HepG2 (cell line): ENCODE results near the gene CKS1B. TPM values are rescaled to one million over a fixed set of nuclear protein-coding genes. Genes with fewer than 3 reads are reported as not detected.

Source experiments
- DMAP1 ChIP-seq: IDR thresholded peaks from 2 replicates; pipeline ENCODE4 v1.6.1; 2016
- DR1 ChIP-seq: sonication (generic); formaldehyde crosslinking; IDR thresholded peaks from 2 replicates; pipeline ENCODE4 v1.8.0; 2021; ENCODE audit warnings: mild to moderate bottlenecking, missing genetic modification reagents, inconsistent platforms
- HDAC1 ChIP-seq: sonication (generic); formaldehyde crosslinking; IDR thresholded peaks from 2 replicates; pipeline ENCODE4 v1.5.1; 2020; ENCODE audit warnings: mild to moderate bottlenecking, missing genetic modification reagents
- HDAC2 ChIP-seq: sonication (generic); formaldehyde crosslinking; IDR thresholded peaks from 2 replicates; pipeline ENCODE4 v1.4.0; 2020; ENCODE audit warnings: missing genetic modification reagents
- HNF4G ChIP-seq, 2 experiments: sonication (generic) in 1 of 2; formaldehyde crosslinking in 1 of 2; IDR thresholded peaks; 2 replicates each; pipeline versions ENCODE4 v1.4.0 to v1.6.1; 2011 to 2020; ENCODE audit warnings: borderline replicate concordance in 2 of 2, low read depth in 2 of 2, mild to moderate bottlenecking in 2 of 2, low read length in 1 of 2, missing genetic modification reagents in 1 of 2, moderate library complexity in 1 of 2
- KLF16 ChIP-seq, 2 experiments: sonication (generic) in 1 of 2; formaldehyde crosslinking in 1 of 2; IDR thresholded peaks; 2 replicates each; pipeline versions ENCODE4 v1.6.1 to v1.8.0; 2016 to 2023; ENCODE audit warnings: missing genetic modification reagents in 2 of 2, missing compliant biosample characterization in 1 of 2
- PHF8 ChIP-seq: sonication (generic); formaldehyde crosslinking; IDR thresholded peaks from 2 replicates; pipeline ENCODE4 v1.5.0; 2020; ENCODE audit warnings: missing genetic modification reagents
- POLR2AphosphoS5 ChIP-seq: IDR thresholded peaks from 2 replicates; pipeline ENCODE4 v1.6.1; 2012; ENCODE audit warnings: low read depth, low read length
- RXRB ChIP-seq: IDR thresholded peaks from 2 replicates; pipeline ENCODE4 v1.6.1; 2016; ENCODE audit warnings: borderline replicate concordance, missing genetic modification reagents, missing compliant biosample characterization
- SP1 ChIP-seq, 2 experiments: fragments of 450-650 bp in 1 of 2; sonication (generic) in 1 of 2; formaldehyde crosslinking in 1 of 2; IDR thresholded peaks; 2 replicates each; pipeline versions ENCODE4 v1.4.0 to v1.6.1; 2016 to 2020; ENCODE audit warnings: missing genetic modification reagents in 1 of 2
- SRF ChIP-seq: IDR thresholded peaks from 2 replicates; pipeline ENCODE4 v1.6.1; 2011; ENCODE audit warnings: mild to moderate bottlenecking, low read depth, low read length, moderate library complexity
- STAT6 ChIP-seq: sonication (generic); formaldehyde crosslinking; IDR thresholded peaks from 2 replicates; pipeline ENCODE4 v1.4.0; 2020; ENCODE audit warnings: missing genetic modification reagents, mild to moderate bottlenecking, borderline replicate concordance
- YEATS4 ChIP-seq: sonication (generic); formaldehyde crosslinking; IDR thresholded peaks from 2 replicates; pipeline ENCODE4 v1.4.0; 2020; ENCODE audit warnings: missing genetic modification reagents, borderline replicate concordance
- ZNF264 ChIP-seq: sonication (generic); formaldehyde crosslinking; IDR thresholded peaks from 2 replicates; pipeline ENCODE4 v1.4.0; 2020; ENCODE audit warnings: missing genetic modification reagents
- ZNF329 ChIP-seq: sonication (generic); formaldehyde crosslinking; IDR thresholded peaks from 2 replicates; pipeline ENCODE4 v1.9.0; 2021; ENCODE audit warnings: low read depth, mild to moderate bottlenecking, missing genetic modification reagents
- ZNF343 ChIP-seq: sonication (generic); formaldehyde crosslinking; IDR thresholded peaks from 2 replicates; pipeline ENCODE4 v1.4.0; 2020; ENCODE audit warnings: mild to moderate bottlenecking, missing genetic modification reagents
- ZNF510 ChIP-seq: sonication (generic); formaldehyde crosslinking; IDR thresholded peaks from 2 replicates; pipeline ENCODE4 v1.4.0; 2020; ENCODE audit warnings: low read depth, mild to moderate bottlenecking, missing genetic modification reagents
- ZNF709 ChIP-seq: sonication (generic); formaldehyde crosslinking; IDR thresholded peaks from 2 replicates; pipeline ENCODE4 v1.5.0; 2020; ENCODE audit warnings: mild to moderate bottlenecking, missing genetic modification reagents
- ZNF746 ChIP-seq: sonication (generic); formaldehyde crosslinking; IDR thresholded peaks from 2 replicates; pipeline ENCODE4 v1.8.0; 2022; ENCODE audit warnings: mild to moderate bottlenecking, missing genetic modification reagents
- ZNF749 ChIP-seq: sonication (generic); formaldehyde crosslinking; IDR thresholded peaks from 2 replicates; pipeline ENCODE4 v1.8.0; 2022; ENCODE audit warnings: mild to moderate bottlenecking, missing genetic modification reagents, moderate library complexity, borderline replicate concordance
- ZNF790 ChIP-seq: sonication (generic); formaldehyde crosslinking; IDR thresholded peaks from 2 replicates; pipeline ENCODE4 v1.8.0; 2022; ENCODE audit warnings: missing genetic modification reagents, mild to moderate bottlenecking, borderline replicate concordance
- ZNF816 ChIP-seq: sonication (generic); formaldehyde crosslinking; IDR thresholded peaks from 2 replicates; pipeline ENCODE4 v1.8.0; 2022; ENCODE audit warnings: missing genetic modification reagents, mild to moderate bottlenecking, borderline replicate concordance
- polyA plus RNA-seq, 8 experiments: library from polyadenylated mRNA; depleted of rRNA in 3 of 8; stranded (reverse) in 7 of 8; unstranded in 1 of 8; fragments of >200 nt; fragmentation: Illumina TruSeq in 4 of 8; extraction: Trizol in 4 of 8; gene quantifications; 2 replicates each; pipeline versions ENCODE4 v1.2.1 to v1.2.3, GENCODE V29; 2011 to 2016; ENCODE audit warnings: low read depth in 4 of 8, missing spikeins in 1 of 8, mixed read lengths in 1 of 8; ENCODE audit not compliant: insufficient read depth in 1 of 8
- total RNA-seq, 5 experiments: library from RNA; depleted of rRNA; stranded (reverse); fragments of >200 nt; fragmentation: Illumina TruSeq; extraction: Trizol; gene quantifications; 2 replicates each; pipeline ENCODE4 v1.2.3, GENCODE V29; 2016; ENCODE audit warnings: low read depth in 1 of 5
- TF ChIP-seq, protein P1 (sequence below): fragments of 450-650 bp; IDR thresholded peaks from 2 replicates; pipeline ENCODE4 v1.6.1; 2016

CKS1B gene
- total and polyA plus RNA-seq, 2 of the 13 experiments (the other 11 are each of a cell fraction or from before 2014, with no cell fraction given) = 217 to 222 TPM

GRCh38 chr1:154973344-154974101 is 958 bp upstream of the CKS1B start (continued):
- TF ChIP-seq STAT6 (CRISPR knock-in tag) (0 out of 2 replicates have a peak, but pooled peaks have one; percentile 30), HDAC2 (CRISPR knock-in tag) (peak; percentile 16; the same call in 1 of the 2 replicates), ZNF749 (CRISPR knock-in tag) (no peak), YEATS4 (peak; percentile 18; the same call in 1 of the 2 replicates), ZNF709 (CRISPR knock-in tag) (0 out of 2 replicates have a peak, but pooled peaks have one; percentile 40), HDAC1 (CRISPR knock-in tag) (peak; percentile 39), ZNF329 (CRISPR knock-in tag) (no peak), PHF8 (CRISPR knock-in tag) (no peak), ZNF790 (CRISPR knock-in tag) (peak; percentile 79; the same call in 1 of the 2 replicates), DMAP1 (CRISPR knock-in tag) (0 out of 2 replicates have a peak, but pooled peaks have one; percentile 34), ZNF343 (CRISPR knock-in tag) (no peak), POLR2AphosphoS5 (peak; percentile 98), HNF4G (IDR thresholded peaks at IDR 0.05; ENCODE audit: borderline replicate concordance, low read depth, low read length) (peak; percentile 42; the same call in 1 of the 2 replicates), HNF4G (CRISPR knock-in tag; IDR thresholded peaks at IDR 0.05; ENCODE audit: borderline replicate concordance, low read depth) (peak; percentile 27; the same call in 1 of the 2 replicates), ZNF816 (CRISPR knock-in tag) (peak; percentile 78), SP1 (IDR thresholded peaks at IDR 0.05) (no peak), SP1 (CRISPR knock-in tag; IDR thresholded peaks at IDR 0.05) (peak; percentile 72), ZNF746 (CRISPR knock-in tag) (0 out of 2 replicates have a peak, but pooled peaks have one; percentile 81), ZNF264 (CRISPR knock-in tag) (peak; percentile 59; the same call in 1 of the 2 replicates), KLF16 (CRISPR knock-in tag; IDR thresholded peaks at IDR 0.05) (peak in 1 of 2 experiments; percentile 21; a peak in 1 of 4 replicates), RXRB (CRISPR knock-in tag) (peak; percentile 83), SRF (peak; percentile 16; the same call in 1 of the 2 replicates), ZNF510 (CRISPR knock-in tag) (no peak), DR1 (peak; percentile 67; the same call in 1 of the 2 replicates)
- TF ChIP-seq, protein P1, sequence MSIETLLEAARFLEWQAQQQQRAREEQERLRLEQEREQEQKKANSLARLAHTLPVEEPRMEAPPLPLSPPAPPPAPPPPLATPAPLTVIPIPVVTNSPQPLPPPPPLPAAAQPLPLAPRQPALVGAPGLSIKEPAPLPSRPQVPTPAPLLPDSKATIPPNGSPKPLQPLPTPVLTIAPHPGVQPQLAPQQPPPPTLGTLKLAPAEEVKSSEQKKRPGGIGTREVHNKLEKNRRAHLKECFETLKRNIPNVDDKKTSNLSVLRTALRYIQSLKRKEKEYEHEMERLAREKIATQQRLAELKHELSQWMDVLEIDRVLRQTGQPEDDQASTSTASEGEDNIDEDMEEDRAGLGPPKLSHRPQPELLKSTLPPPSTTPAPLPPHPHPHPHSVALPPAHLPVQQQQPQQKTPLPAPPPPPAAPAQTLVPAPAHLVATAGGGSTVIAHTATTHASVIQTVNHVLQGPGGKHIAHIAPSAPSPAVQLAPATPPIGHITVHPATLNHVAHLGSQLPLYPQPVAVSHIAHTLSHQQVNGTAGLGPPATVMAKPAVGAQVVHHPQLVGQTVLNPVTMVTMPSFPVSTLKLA = 0 out of 2 replicates have a peak, but pooled peaks have one; percentile 40
